ENCODE measurements around the gene RNF17.

Gene RNF17

DNA sequence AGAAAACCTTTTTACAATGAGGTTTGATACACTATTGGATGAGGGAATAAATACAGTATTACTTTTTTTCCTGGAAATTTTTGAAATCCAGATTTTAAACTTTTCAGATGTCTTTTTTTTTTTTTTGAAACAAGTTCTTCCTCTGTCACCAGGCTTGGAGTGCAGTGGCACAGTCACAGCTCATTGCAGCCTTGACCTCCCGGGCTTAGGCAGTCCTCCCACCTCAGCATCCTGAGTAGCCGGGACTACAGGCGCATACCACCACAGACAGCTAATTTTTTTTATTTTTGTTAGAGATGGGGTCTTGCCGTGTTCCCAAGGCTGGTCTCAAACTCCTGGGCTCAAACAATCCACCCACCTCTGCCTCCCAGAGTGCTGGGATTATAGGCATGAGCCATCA lies 96.8 kb downstream of the RNF17 start:
- no peak for DNase-seq

DNA sequence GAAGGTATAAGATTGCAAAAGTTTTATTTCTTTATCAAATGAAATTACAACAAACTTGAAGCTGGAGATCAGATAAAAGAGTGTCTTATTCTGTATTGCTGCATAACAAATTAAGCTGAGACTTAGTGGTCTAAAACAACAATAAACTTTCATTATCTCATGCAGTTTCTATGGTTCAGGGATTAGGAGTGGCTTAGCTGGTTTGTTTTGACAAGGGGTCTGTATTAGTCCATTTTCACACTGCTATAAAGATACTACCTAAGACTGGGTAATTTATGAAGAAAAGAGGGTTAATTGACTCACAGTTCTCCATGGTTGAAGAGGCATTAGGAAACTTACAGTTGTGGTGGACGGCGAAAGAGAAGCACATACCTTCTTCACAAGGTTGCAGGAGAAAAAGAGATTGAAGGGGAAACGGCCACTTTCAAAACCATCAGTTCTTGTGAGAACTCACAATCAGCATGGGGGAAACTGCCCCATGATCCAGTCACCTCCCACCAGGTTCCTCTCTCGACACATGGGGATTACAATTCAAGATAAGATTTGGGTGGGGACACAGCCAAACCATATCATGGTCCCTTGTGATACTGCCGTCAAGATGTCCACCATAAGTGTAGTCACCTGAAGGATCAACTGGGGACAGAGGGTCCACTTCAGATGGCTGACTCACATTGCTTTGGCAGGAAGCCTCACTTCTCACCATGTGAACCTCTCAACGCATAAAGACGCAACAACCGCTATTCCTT lies 97.8 kb downstream of the RNF17 start:
- DNase-seq: no peak

DNA sequence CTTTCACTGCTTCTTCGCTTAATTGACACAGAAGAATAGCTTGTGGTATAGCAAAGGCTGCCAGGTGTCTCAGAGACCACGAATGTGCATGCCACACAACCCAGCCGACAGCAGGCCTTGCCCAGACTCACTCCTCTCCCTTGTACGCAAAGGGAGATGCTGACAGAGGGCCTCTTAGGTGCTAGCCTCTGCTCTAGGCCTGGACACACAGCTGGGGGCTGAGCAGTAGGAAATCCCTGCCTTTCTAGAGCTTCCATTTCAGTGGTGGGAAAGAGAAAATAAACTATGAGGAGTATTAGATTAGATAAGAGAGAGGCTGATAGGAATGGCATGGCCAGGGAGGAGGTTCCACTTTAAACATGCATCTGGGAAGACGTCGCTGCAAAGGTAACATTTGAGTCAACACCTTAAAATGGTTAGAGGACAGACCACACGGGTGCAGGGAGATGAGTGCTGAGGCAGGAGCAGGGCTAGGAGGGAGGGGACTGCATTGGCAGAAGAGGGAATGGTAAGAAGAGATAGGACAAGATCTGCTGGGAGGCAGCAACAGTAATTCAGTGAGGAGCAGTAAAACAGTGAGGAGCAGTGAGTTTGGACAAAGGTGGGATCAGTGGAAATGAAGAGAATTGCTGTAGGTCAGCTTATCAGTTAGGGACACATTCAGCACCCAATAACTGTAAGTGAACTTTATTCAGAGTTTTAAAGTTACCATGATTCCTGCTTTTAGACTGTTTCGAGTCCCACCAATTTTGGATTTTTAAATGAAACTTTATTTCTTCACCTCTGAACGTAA lies 100.0 kb downstream of the RNF17 start:
- DNase-seq: no peak

DNA sequence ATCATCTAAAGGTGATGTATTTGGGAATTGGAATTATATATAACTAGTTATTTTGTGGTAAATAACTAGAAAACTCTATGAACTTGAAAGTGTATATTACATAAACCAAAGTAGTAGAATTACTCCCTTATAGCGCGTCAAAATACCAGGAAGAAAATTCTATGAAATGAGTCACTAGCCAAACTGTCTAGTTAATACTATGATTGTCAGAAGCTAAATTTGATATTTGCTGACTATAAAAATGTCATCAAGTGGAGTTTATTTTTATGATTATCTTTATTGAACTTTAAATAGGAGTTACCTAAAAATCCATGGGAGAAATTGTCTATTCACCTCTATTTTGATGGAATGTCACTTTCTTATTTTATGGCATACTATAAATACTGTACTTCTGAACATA lies 100.6 kb downstream of the RNF17 start:
- DNase-seq: no peak

DNA sequence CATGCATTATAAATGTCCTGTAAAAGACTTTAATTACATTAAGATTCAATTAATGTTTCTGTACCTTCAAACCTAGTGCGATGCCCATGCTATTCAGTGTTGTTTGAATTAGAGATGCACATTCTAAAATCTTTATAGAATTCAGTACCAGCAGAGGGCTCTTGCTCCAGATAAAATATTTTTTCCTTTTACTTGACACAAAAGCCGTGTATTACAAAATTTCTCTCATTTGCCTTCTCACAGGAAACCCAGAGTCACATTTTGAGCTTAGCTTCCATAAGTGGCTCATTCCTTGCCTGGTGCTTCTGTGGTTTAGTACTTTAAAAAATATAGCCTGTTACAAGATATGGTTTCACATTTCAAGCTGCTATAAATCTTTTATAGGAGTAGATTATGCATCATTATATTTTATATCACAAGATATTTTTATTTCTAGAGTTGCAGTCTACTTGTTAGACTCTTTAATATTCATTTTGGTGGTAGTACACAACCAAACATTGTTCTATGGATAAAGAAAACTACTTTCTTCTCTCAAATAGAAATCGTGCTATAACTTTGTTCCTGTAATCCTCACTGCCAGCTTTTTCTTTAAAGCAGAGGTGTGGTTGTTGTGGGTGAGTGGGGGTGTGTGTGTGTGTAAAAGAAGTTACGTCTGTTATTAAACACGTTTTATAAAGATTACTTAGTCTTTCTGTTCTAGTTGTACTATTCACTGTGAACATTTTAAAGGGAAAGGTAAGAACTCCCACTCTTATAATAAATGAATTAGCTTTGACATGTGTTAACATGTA lies 101.4 kb downstream of the RNF17 start:
- no peak for DNase-seq

DNA sequence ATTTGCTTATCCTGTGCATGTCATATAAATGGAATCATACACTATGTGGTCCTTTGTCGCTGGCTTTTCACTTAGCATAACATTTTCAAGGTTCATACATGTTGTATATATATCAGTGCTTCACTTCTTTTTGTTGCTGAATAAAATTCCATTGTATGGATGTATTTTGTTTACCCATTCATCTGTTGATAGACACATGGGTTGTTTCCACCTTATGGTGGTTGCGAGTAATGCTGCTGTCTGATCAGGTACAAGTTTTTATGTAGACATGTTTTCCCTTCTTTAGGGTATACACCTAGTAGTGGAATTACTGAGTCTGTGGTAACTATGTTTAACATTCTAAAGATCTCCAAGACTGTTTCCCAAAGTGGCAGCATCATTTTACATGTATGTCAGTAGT lies 102.5 kb downstream of the RNF17 start:
- no peak for DNase-seq

DNA sequence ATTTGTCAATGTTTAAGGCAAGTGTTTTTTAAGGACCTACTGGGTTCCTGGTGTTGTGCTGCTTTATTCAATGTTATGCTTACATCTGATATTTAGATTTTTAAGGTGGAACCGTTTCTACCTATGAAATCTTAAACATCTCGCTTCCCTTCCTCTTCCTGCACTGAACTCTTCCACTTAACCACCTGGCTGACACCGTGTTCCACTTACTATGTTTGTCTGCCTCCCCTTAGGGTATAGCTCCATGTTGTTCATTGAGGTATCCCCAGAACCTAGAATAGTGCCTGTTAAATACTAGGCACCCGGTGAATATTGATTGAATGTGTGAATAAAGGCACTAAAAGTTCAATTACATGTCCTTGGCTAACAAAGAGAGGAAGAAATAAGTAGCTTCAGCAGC lies 104.9 kb downstream of the RNF17 start:
- DNase-seq: no peak

DNA sequence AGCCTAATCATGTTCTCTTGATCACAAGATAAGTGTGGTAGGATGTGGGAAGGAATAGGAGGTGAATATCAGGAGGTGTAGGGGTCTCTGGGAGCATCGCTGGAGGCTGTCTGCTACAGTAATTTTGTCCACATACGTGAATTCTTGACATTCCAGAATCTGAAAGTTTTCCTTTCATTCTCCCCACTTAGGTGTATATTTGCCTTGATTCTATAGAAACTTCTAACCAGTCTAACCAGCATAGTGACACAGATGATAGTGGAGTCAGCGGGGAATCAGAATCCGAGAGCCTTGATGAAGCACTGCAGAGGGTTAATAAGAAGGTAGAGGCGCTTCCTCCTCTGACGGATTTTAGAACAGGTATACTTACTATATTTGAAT lies 106.4 kb downstream of the RNF17 start:
- no peak for DNase-seq

DNA sequence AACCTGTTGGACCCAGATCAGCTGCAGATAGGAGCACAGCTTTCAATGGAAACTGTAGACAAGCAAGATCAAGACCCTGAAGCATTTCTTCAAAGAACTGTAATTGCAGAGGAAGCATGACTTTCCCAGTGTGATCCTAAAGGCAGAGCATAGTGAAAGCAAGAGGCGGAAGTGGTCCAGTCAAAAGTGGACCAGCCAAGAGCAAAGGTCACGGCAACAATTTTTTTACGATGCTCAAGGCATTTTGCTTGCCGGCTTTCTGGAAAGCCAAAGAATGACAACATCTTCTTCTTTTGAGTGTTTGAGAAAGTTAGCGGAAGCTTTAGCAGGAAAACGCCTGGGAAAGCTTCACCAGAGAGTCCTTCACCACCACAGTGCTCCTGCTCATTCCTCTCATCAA lies 111.6 kb downstream of the RNF17 start:
- no peak for DNase-seq

DNA sequence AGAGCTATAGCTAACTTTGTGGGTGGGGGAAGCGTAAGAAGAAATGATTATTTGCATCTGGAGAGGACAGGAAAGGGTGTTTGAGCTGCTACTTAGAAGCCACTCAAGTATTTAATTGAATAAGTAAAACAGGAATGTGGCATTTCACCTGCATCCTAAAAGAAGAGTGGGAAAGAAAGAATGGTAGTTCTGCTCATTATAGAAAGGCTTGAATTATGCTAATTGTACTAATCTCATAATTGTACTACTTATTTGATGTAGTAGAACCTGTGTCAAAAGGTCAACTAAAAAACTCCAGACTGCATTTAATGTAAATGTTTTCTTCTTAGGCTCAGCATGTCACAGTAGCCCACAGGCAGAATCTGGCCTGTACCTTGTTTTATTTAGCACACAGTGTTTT lies 113.6 kb downstream of the RNF17 start:
- DNase-seq: no peak

DNA sequence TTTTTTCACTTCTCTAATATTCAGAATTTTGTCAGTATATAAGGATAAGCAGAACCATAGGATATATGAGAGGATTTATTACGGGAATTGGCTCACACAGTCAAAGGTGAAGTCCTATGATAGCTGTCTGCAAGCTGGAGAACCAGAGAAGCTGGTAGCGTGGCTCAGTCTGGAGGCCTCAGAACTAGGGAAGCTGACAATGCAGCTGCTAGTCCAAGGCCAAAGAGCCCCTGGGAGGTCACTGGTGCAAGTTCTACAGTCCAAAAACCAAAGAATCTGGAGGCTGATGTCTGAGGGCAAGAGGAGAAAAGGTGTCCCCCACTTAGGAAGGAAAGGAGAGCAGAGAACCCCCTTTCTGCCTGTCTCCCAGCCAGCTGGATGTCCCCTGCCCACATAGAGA lies 114.4 kb downstream of the RNF17 start:
- no peak for DNase-seq

DNA sequence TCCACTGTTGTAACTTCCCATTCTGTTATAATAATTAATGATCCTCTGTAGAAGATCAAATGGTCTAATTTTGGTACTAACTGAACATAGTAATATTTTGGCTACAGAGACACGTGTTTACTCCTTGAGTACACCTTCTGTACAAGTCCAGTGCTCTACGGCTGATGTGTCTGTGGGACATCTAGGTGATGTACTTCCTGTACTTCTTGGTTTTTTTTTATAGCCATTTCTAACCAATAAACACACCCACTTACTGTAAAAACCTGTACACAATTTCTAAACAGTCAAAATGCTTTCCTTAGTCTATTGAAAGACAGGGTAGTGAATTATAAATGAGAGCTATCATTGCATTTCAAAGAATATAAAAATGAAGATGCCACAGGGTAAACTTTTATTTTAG lies 118.7 kb downstream of the RNF17 start:
- no peak for DNase-seq

DNA sequence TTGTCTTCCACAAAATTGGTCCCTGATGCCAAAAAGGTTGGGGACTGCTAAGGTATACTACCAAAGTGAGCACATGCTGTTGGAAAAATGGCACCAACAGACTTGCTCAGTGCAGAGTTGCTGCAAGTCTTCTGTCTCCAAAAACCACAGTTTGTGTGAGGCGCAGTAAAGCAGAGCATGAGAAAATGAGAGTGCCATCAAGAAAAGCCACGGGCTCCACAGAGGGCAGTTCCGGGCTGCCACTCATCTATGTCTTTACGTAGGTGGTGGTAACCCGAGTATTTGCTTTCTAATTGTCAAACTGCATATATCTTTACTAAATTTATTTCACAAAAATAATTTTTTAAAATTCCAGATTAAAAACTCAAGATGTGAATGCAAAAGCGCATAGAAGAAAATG lies 123.8 kb downstream of the RNF17 start:
- DNase-seq: no peak

DNA sequence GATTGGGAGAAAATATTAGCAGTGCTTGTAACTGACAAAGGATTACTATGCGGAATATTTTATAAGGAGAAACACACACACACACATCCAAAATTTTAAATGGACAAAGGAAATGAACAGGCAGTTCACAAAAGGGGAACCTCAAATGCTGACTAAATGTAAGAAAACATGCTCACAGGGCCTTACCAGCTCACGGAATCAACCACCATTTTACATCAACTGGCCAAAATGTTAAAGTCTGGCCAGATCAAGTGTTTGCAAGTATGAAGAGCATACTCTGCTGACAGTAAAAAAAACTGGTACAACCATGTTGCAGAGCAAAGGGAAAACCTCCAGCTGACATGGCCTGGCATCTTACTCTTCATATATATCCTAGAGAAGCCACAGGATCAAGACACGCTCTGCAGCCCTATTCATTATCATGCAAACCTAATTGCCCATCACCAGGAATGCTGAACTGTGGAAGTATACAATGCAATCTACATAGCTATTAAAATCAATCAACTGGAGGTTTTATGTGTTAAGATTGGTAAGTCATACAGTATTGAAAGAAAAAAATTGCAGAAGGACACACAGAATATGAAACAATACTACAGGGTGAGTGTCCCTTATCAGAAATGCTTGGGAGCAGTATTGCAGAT lies 124.4 kb downstream of the RNF17 start:
- no peak for DNase-seq

DNA sequence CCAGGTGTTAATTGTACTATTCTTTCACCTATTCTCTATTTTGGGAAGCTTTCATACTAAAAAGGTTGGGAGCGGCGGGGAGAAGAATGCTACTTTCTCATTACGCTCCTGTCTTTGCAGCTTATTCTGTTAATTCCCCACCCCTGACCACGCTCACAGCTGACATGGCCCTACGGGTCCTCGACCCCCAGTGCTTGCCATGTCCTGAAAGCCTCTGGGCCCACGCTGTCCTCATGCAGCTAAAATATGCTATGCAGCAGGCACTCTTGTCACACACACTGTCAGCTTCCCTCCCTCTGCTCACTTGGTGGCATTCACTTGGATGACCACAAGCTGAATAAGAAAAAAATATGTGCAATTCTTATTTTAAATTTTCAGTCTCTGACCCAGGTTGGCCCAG lies 126.3 kb downstream of the RNF17 start:
- no peak for DNase-seq

DNA sequence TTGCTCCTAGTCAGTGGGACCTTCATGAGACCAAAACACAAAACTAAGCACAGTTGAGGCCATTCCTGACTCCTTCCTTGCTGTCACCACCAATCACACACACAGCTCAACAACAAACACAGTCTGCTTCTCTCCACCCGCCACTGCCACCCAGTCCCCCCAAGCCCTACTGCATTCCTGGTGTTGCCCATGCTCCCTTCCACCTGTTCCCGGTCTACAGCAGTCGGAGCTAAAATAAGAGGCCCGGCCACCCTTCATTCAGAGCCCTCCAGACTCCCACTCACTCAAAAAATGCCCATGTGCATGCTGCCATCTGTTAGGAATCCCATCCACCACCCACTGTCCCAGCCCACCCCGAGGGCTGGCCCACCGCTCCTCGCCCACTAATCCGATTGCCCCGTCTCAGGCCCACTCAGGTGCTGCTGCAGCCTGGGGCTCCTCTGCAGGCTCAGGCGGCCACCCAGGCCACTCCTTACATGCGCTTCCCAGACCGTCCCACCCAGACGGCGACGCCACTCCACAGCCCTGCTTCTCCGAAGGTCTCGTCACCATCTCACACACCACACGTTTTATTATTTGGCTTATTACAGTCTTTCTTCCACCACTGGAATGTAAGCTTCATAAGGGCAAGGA lies 127.6 kb downstream of the RNF17 start:
- no peak for DNase-seq

DNA sequence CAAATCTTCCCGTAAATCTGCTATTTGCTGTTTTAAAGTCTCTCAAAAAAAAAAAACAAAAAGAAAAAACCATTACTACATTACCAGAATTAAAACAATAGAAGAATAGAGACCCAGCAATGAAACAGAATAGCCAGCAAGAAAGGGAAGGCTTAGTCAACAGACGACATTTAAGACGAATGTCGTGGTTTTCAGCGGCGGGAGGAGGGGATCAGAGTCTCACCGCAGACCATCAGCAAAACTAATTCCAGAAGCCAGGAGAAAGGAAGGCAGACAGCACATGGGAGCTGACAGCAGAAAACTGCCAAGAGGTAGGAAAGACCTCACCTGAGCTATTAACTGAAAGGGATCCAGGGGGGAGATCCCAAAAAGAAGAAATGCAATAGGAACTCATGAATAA lies 128.9 kb downstream of the RNF17 start:
- no peak for DNase-seq

DNA sequence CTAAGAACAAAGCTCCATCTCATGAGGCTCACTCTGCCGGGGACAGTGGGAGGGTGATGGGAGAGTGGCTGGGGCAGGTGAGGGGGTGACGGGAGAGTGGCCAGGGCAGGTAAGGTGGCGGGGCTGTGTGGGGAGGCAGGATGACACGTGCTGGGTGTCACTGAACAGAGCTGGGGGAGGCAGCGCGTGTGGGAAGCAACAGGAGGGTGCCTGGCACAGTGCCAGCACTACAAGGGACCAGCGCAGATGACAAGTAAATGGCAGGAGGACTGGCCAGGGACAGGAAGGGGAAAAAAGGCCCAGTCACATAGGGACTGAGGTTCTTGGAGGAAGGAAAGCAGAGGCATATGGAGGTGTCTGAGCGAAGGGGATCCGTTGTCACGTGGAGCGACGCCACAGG lies 129.9 kb downstream of the RNF17 start:
- no peak for DNase-seq

DNA sequence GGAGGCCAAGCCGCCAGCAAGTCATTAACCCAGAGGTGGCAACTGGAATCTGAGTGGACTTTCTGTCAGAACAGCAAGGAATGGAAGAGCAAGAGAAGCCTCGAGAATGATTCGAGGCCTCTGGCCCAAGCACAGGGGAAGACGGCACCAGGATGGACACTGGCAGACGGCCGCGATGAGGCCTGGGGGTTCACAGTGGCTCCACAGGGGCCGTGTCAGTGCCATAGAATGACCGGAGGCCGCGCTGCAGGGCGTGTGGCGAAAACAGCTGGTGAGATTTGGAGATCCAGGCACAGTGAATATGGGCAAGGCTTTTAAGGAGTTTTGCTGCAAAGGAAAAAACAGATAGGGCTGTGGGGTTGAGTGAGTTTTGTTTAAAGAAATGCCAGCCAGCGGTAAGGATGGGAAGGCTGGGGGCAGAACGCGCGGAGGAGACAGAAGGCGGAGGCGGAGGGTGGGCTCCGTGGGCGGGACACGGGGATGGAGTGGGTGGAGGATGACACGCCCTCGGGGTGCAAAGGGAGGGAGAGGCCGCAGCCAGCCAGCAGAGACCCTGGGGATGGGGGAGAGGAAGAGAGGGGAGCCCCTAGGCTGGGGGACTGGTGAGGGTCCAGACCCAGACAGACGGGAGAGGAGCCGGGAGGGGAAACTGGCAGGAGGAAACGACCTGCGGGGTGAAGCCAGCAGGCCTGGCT lies 130.5 kb downstream of the RNF17 start:
- no peak for DNase-seq

DNA sequence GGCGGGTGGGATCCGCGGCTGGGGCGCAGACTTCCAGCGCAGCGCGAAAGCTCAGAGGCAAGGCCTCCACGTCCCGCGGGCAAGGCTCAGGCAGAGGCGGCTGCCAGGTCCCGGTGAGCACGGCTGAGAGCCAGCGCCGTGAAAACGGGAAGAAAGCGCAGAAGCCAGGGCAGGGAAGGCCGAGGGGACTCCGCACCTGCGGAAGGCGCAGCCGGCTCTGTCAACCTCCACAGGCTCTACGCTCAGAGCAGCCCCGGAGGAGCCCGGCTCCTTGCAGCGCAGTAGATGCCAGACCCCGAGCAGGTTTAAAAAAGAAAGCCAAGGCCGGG lies 131.0 kb downstream of the RNF17 start:
- DNase-seq: no peak

DNA sequence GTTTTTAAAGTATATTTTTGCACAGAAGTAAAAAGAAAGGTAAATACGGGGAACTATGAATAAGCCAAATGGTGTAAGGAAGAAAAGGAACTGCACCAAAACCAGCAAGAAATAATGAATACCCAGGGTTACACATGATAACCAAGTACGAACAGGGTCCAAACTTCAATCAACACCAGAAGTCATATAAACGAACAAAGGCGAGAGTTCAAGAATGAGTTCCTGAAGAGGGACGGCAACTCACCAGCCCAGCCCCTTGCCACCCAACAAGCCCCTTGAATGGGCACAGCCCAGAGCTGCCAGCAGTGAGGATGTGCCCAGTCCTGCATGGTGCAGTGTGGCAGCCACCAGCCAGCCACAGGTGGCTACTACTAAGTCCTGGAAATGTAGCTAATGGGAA lies 132.1 kb downstream of the RNF17 start:
- DNase-seq: no peak

DNA sequence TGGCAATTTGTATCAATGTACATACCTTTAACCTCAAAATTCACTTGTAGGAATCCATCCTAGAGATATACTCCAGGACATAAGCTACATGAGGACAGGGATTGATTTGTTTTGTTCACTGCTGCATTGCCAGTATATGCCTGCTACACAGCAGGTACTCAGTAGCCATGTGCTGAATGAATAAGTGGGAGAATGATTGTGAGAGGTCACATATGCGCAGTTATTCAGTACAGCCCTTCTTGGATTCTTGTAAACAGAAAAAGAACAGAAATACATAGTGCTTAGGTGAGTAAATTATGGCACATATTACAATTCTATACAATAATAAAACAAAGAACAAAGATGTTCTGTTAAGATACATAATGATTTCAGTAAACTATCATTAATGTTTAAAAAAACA lies 133.3 kb downstream of the RNF17 start:
- no peak for DNase-seq

All from NK-92 treated with Interleukin-12 subunit alpha and Interleukin-12 subunit beta, amount 100 ng/mL, for 24 hours (cell line).